Skeletal muscle tissue (tissue), 4 donors: ENCODE measurements around the gene ADRB2. TPM values are rescaled to one million over a fixed set of nuclear protein-coding genes. Genes with fewer than 3 reads are reported as not detected.

ENCODE experiments used
- H3K27ac ChIP-seq: one replicate; pipeline ENCODE4 v1.7.0; 2013; ENCODE audit warnings: mild to moderate bottlenecking, low read depth, low read length, inconsistent platforms
- H3K27me3 ChIP-seq, 3 donors: one replicate each; pipeline ENCODE4 v1.7.0; 2013; ENCODE audit warnings: low read length in 3 of 3; ENCODE audit not compliant: control insufficient read depth in 3 of 3, insufficient read depth in 3 of 3
- H3K36me3 ChIP-seq, 3 donors: one replicate each; pipeline ENCODE4 v1.7.0; 2013; ENCODE audit warnings: low read length in 3 of 3; ENCODE audit not compliant: control insufficient read depth in 3 of 3, insufficient read depth in 3 of 3
- H3K4me1 ChIP-seq, 3 donors: one replicate each; pipeline ENCODE4 v1.7.0; 2013; ENCODE audit warnings: low read length in 3 of 3, mild to moderate bottlenecking in 3 of 3; ENCODE audit not compliant: control insufficient read depth in 3 of 3, insufficient read depth in 3 of 3
- H3K4me3 ChIP-seq, 3 donors: one replicate each; pipeline ENCODE4 v1.7.0; 2013; ENCODE audit warnings: low read length in 3 of 3
- H3K9ac ChIP-seq, 3 donors: one replicate each; pipeline ENCODE4 v1.7.0; 2013; ENCODE audit warnings: low read length in 3 of 3, mild to moderate bottlenecking in 3 of 3, moderate library complexity in 2 of 3, low read depth in 1 of 3
- H3K9me3 ChIP-seq, 3 donors: one replicate each; pipeline ENCODE4 v1.7.0; 2013; ENCODE audit warnings: low read length in 3 of 3; ENCODE audit not compliant: control insufficient read depth in 3 of 3
- total RNA-seq: library from RNA; depleted of rRNA; stranded (reverse); fragments of >200 nt; gene quantifications from one replicate; pipeline ENCODE4 v1.2.3, GENCODE V29; 2014
- donor health status: Osteomylitis.

Gene ADRB2
- 3.1 TPM for total RNA-seq

- Histone ChIP-seq H3K4me1 (peaks cover 26 to 33% (median 29%) of the 10 kb centered on the region in 3 donors), H3K27me3 (no peaks in the 10 kb centered on the region), H3K27ac (peak within 1 kb of the TSS; percentile 97), H3K4me3 (peak within 1 kb of the TSS; percentile 89 to 97 (median 96)), H3K9me3 (no peaks in the 10 kb centered on the region), H3K9ac (peak within 1 kb of the TSS; percentile 87 to 98 (median 93)), H3K36me3 (peaks cover 0 to 3% (median 0%) of the 10 kb centered on the region in 3 donors)
Observed at GRCh38 chr5:148826053-148826738, at the start of gene ADRB2. Gene ADRB2, plus strand, starts transcription at chr5:148826611. Its CDS starts 221 bp downstream, at chr5:148826832.

- H3K9ac ChIP-seq: no peak overlapping the region
- H3K27ac ChIP-seq: no peak overlapping the region
- H3K4me1 ChIP-seq: no peaks in the 10 kb centered on the region
- H3K27me3 ChIP-seq: peaks cover 0 to 2% (median 0%) of the 10 kb centered on the region in 3 donors
- no peaks in the 10 kb centered on the region for H3K9me3 ChIP-seq
- H3K36me3 ChIP-seq: no peaks in the 10 kb centered on the region
- H3K4me3 ChIP-seq: no peak overlapping the region
Observed at GRCh38 chr5:148776780-148777179, 49.6 kb upstream of the ADRB2 start.

GRCh38 chr5:148778882-148779281 lies 47.5 kb upstream of the ADRB2 start:
- Histone ChIP-seq H3K36me3 (no peaks in the 10 kb centered on the region), H3K9me3 (no peaks in the 10 kb centered on the region), H3K4me1 (no peaks in the 10 kb centered on the region), H3K4me3 (no peak overlapping the region), H3K27me3 (peaks cover 0 to 2% (median 0%) of the 10 kb centered on the region in 3 donors), H3K27ac (no peak overlapping the region), H3K9ac (no peak overlapping the region)

- Histone ChIP-seq H3K27me3 (peaks cover 0 to 2% (median 0%) of the 10 kb centered on the region in 3 donors), H3K9ac (no peak overlapping the region), H3K4me1 (no peaks in the 10 kb centered on the region), H3K27ac (no peak overlapping the region), H3K36me3 (no peaks in the 10 kb centered on the region), H3K4me3 (no peak overlapping the region), H3K9me3 (no peaks in the 10 kb centered on the region)
Observed at GRCh38 chr5:148780711-148781110, 45.7 kb upstream of the ADRB2 start.

- no peak overlapping the region for H3K27ac ChIP-seq
- no peaks in the 10 kb centered on the region for H3K36me3 ChIP-seq
- peaks cover 0 to 2% (median 0%) of the 10 kb centered on the region in 3 donors for H3K27me3 ChIP-seq
- H3K9me3 ChIP-seq: no peaks in the 10 kb centered on the region
- H3K4me1 ChIP-seq: no peaks in the 10 kb centered on the region
- no peak overlapping the region for H3K9ac ChIP-seq
- H3K4me3 ChIP-seq: no peak overlapping the region
Observed at GRCh38 chr5:148781766-148782165, 44.6 kb upstream of the ADRB2 start.

GRCh38 chr5:148785223-148785622 lies 41.2 kb upstream of the ADRB2 start:
- no peaks in the 10 kb centered on the region for H3K27me3 ChIP-seq
- no peak overlapping the region for H3K27ac ChIP-seq
- no peaks in the 10 kb centered on the region for H3K9me3 ChIP-seq
- no peaks in the 10 kb centered on the region for H3K4me1 ChIP-seq
- no peak overlapping the region for H3K4me3 ChIP-seq
- no peaks in the 10 kb centered on the region for H3K36me3 ChIP-seq
- no peak overlapping the region for H3K9ac ChIP-seq

GRCh38 chr5:148786456-148786855 lies 40.0 kb upstream of the ADRB2 start:
- Histone ChIP-seq H3K36me3 (no peaks in the 10 kb centered on the region), H3K4me3 (no peak overlapping the region), H3K27me3 (no peaks in the 10 kb centered on the region), H3K9me3 (no peaks in the 10 kb centered on the region), H3K4me1 (no peaks in the 10 kb centered on the region), H3K27ac (no peak overlapping the region), H3K9ac (no peak overlapping the region)

GRCh38 chr5:148788636-148789035 lies 37.8 kb upstream of the ADRB2 start:
- H3K27ac ChIP-seq: no peak overlapping the region
- no peak overlapping the region for H3K9ac ChIP-seq
- no peaks in the 10 kb centered on the region for H3K4me1 ChIP-seq
- no peak overlapping the region for H3K4me3 ChIP-seq
- no peaks in the 10 kb centered on the region for H3K27me3 ChIP-seq
- H3K36me3 ChIP-seq: no peaks in the 10 kb centered on the region
- no peaks in the 10 kb centered on the region for H3K9me3 ChIP-seq

- Histone ChIP-seq H3K27me3 (no peaks in the 10 kb centered on the region), H3K9me3 (no peaks in the 10 kb centered on the region), H3K4me3 (no peak overlapping the region), H3K27ac (no peak overlapping the region), H3K4me1 (no peaks in the 10 kb centered on the region), H3K36me3 (no peaks in the 10 kb centered on the region), H3K9ac (no peak overlapping the region)
Observed at GRCh38 chr5:148790545-148791333, 35.7 kb upstream of the ADRB2 start.

GRCh38 chr5:148791334-148791667 lies 35.1 kb upstream of the ADRB2 start:
- Histone ChIP-seq H3K36me3 (no peaks in the 10 kb centered on the region), H3K4me3 (no peak overlapping the region), H3K9ac (no peak overlapping the region), H3K9me3 (no peaks in the 10 kb centered on the region), H3K27me3 (no peaks in the 10 kb centered on the region), H3K27ac (no peak overlapping the region), H3K4me1 (no peaks in the 10 kb centered on the region)
